GDM1 (cell line): ENCODE results near the gene CLDN2.

ENCODE experiments used
- DNase-seq: peaks from one replicate; lab custom pipeline; 2025; lab: John Stamatoyannopoulos, UW

CLDN2 gene

DNA sequence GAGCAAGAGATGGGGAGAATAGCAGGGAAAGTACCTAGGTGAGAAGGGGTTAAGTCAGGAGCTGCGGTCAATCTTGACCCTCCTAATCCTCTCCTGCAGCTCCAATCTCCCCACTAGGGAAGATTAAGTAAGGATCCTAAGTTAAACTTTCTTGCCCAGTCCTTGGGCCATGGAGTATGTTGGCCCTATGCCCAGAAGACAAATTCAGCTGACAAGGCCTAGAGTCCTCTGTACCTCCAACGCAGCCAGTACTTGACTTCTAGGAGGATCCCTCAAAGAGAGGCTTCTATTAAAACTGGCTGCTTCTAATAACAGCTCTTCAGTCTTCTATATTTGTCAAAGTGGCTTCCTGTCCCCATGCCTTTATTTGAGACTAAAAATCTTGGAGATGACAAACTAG lies 1.4 kb downstream of the CLDN2 start:
- no peak for DNase-seq

DNA sequence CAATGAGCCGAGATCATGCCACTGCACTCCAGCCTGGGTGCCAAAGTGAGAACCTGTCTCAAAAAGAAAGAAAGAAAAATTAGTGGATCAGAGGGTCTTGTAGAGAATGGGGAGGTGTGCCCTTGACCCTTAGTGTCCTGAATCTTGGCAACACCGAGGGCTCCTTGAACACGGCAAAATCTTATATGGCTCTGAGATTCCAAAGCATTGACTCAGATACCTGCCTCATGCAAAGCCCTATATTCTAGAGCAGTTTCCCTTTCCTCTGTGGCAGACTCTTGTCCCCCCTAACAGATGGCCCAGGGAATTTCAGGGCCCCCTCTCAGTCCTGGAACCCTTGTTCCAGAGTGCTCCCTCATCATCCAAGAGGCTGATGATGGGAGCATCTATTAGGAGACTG lies 6.8 kb downstream of the CLDN2 start:
- no peak for DNase-seq

DNA sequence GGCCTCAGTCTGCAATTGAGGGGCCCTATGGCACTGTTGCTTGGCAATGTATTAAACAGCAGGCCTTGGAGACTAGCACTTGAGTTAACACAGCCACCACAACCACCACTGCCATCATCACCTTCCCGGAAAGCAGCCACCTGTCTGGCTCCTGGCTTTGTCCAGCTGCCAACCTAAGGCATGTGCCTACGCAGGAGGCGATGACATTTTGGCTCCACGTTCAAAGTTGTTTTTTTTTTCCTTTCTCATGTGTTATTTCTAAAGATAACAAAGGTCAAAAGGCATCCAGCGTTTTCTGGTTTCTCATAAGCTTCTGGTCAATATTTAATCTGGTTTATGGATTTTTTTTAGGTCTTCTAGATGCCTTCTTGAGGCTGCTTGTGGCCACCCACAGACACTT lies 7.5 kb downstream of the CLDN2 start:
- no peak for DNase-seq

DNA sequence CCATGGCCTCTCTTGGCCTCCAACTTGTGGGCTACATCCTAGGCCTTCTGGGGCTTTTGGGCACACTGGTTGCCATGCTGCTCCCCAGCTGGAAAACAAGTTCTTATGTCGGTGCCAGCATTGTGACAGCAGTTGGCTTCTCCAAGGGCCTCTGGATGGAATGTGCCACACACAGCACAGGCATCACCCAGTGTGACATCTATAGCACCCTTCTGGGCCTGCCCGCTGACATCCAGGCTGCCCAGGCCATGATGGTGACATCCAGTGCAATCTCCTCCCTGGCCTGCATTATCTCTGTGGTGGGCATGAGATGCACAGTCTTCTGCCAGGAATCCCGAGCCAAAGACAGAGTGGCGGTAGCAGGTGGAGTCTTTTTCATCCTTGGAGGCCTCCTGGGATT lies 8.0 kb downstream of the CLDN2 start:
- DNase-seq = no peak

DNA sequence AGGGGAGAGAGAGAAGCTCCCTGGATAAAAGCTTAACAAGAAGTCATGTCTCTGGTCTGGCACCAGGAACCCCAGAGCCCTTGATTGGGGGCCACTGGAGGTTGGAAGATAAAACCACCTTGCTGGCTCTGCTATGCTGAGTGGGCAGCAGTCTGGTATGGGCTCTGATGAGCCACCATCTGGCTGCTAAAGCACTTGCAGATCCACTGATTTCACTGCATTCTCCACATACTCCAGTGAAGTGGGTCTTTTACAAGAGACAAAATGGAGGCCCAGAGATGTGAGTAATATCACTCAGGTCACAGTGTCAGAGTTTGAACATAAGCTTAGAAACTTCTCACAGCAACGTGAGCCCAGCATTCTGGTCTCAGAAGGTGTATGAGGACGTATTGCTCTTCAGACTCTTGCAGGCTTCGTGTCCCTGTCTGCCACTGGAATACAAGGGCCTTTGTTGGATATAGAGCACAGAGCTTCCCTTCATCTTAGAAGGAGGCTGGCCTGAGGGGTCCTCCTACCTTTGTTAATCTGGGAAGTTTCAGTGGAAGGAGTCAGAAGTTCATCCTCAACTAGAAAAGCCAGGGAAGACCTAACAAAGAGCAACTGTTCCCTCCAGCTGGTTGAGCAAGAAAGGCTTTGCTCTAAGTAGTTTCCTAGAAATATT lies 11.8 kb downstream of the CLDN2 start:
- no peak for DNase-seq

DNA sequence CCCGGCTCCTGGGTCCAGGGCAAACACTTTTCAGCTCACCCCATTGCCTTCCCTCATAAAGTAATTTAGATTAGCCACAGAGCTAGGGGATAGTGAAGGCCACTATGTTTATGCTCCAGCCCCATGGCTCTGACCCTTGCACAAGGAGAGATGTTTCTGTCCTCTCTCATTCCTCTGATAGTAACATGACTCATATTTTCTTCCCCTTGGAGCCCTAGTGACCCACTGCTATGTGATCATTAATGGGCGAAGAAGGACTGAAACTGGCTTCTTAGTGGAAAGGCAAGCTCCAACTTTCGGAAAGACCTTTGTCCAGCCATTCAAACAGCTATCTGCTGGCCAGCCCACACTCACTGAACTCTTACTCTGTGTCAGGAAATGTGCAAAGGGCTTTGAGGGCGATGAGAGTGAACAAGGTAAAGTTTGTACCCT lies 12.3 kb downstream of the CLDN2 start:
- DNase-seq = no peak

DNA sequence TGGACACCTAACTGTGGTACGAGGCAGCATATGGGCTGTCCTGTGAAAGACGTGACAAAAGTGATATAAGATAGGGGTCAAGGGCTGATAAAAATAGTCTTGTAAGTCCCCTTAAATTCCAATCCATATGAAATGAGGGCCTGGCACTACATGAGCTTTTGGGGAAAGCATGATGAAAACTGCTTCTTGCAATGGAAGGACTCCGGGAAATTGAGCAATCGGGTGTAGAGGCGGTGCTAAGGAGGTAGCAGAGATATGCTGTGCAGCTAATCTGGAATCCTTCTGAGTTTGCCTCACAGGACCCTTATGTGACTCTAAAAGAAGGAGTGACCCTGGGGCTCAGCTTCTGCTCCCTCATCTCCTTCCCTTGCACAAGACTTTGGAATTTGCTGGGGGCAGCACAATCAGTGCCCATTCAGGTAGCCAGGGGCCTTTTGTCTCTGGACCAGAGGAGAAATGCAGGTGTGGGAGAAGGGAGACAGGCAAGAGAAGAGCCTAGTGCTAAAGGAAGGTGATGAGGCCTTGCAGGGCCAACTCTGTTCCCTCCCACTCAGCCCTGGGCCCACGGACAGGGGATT lies 12.8 kb downstream of the CLDN2 start:
- DNase-seq = no peak

DNA sequence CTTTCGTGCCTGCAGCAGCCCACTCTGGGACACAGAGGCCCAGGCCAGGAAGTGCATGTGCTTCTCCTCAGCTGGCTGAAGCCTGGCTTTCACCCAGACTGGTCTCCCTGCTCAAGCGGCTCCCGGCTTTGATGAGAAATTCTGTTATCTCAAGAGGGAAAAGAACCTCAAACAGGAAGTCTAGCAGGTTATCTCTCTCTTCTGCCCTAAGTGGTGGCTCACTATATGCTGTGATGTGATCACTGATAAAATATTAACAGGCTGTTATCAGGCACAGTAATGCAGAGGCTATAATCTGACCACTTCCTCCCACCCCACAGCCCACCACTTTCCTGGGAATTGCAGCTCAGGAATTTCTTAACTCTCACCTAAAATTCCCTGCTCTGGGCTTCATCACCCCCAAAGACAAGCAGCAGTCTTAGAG lies 13.3 kb downstream of the CLDN2 start:
- no peak for DNase-seq

DNA sequence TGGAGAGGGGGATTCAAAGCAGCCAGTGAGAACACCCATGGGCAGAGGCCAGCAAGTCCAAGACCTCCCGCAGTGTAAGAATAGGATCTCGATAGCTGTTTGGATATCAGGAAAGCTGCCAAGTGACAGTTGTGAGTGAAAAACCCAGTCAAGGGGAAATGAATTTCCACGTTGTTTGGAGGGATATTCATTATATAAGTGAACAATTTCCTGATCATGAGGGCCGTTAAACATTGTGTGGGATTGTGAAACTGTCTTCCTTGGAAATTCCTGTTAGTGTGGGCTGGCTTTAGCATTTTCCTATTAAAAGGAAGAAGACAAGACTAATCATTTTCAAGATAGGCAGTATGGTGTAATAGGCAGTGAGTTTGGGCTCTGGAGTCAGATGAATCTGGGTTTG lies 15.0 kb downstream of the CLDN2 start:
- DNase-seq = no peak

DNA sequence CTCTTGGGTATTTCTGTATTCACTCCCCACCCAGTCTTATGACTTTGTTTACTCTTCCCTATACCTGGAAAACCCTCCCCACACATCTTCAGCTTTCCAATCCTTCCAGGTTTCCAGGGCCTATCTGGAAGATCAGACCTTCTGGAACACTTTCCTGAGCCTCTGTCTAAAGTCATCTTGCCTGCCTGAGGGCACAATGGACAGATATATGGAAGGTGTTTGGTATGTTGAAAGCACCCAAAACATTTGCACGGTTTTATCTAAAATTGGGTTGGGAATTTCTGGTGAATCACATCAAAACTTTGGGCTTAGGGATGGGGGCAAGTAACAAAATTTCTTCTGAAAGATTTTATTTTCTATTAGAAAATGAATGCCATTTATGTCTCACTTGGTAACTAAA lies 16.0 kb downstream of the CLDN2 start:
- no peak for DNase-seq

DNA sequence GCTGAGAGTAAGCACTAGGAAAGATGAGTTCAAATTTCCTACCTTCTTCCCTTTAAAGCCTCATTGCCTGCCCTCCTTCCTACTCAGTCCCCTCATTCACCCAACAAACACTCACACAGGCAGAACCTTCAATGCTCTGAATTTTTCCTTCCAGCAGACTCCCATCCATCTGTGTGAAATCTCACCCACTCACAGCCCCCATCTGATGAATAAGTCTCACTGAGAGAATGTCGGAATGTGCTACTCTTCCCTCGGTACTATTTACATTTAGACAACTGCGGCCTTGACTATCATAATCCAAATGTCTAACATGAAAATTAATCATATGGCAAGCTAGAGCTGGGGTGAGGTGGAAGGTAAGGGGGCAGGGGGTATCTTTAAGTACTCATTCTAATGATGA lies 19.4 kb downstream of the CLDN2 start:
- DNase-seq = no peak

DNA sequence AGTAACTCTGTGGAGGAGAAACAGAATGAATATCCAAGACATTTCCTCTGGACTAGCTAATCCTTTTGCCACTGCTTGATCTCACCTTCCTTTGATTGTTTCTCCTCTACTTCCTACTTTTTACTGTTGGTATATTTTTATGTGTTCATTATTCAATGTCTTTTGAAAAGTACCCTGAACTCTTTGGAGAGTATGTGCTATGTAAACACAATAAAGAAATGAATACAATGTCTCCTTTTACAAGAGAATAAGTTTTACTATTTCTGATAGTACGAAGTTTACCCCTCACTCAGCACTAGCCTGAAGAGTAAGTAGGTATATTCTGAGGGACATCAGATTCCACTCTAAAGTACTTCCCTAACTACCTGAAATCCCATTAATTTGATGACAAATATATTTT lies 19.9 kb downstream of the CLDN2 start:
- no peak for DNase-seq

DNA sequence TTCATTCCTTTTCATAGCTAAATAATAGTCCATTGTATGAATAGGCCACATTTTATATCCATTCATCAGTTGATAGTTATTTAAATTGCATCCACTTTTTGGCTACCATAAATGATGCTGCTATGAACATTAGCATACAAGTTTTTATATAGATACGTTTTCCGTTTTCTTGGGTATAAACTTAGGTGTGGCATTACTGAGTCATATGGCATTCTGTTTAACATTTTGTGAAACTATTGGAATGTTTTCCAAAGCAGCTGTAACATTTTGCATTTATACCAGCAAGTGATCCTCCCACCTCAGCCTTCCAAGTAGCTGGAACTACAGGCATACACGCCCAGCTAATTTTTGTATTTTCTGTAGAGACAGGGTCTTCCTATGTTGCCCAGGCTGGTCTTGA lies 26.3 kb downstream of the CLDN2 start:
- no peak for DNase-seq

DNA sequence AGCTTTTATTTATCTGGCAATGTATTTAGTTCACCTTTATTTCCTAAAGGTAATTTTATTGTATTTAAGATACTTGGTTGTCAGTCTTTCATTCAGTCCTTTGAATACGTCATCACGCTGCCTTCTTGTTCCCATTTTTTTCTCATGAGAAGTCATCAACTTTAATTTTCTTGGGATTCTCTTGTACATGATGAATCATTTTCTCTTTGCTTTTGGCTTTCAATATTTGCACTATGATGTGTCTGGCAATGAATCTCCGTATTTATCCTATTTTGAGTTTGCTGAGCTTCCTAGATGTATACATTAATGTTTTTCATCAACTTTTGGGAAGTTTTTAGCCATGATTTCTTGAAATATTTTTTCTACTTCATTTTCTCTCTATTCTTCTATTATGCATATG lies 28.4 kb downstream of the CLDN2 start:
- DNase-seq = no peak

DNA sequence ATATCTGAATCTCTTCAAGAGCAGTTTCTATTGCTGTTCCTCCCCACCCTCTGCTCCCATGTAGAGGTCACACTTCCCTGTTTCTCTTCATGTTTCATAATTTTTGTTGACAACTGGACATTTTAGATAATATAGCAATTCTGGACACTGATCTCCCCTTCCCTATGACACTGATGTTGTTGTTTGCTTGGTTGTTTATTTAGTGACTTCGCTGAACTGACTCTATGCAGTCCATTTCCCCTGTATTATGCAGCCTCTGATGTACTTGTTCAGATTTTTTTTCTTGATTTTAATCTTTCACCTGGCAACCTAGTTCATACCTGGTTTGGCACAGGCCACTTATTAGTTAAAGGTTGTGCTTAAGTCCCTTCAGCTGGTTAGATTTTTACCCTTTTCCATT lies 29.2 kb downstream of the CLDN2 start:
- no peak for DNase-seq

DNA sequence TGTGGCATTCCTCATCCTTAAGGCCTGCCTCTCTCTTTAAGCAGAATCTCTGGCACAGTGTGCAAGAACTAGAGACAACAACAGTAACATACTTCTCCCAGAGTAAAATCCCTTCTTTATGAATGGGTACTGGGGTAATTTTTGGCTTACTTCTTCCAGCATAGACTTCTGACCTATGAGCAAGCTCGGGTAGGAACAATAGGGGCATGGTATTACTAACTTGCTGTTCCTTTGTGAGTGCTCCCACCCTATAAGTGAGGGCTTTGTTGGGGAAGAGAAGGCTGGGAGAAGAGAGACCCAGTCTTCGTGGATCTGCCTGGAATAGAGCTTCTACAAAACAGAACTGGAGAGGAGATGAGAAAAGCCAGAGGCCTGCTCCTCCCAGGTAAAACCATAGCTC lies 30.2 kb downstream of the CLDN2 start:
- no peak for DNase-seq

DNA sequence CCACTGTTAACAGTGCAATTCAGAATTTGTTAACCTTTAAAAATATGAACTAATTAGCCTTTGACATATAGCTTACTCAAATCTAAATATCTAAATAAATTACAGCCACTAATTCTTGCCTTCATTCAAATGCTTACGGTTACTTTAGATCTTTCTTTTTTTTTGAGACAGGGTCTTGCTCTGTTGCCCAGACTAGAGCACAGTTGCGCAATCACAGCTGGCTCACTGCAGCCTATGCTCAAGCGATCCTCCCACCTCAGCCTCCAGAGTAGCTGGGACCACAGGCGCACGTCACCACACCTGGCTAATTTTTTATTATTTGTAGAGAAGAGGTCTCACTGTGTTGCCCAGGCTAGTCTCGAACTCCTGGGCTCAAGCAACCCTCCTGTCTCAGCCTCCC lies 31.0 kb downstream of the CLDN2 start:
- DNase-seq = no peak

DNA sequence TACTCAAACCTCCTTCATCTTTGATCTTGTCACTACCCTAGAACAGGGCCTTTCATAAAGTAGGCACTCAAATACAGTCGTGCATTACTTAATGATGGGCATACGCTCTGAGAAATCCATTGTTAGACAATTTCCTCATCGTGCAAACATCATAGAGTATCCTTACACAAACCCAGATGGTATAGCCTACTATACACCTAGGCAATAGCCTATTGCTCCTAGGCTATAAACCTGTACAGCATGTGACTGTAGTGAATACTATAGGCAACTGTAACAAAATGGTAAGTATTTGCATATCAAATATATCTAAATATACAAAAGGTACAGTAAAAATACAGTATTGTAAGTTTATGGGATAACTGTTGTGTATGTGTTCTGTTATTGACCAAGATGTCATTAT lies 31.9 kb downstream of the CLDN2 start:
- no peak for DNase-seq

DNA sequence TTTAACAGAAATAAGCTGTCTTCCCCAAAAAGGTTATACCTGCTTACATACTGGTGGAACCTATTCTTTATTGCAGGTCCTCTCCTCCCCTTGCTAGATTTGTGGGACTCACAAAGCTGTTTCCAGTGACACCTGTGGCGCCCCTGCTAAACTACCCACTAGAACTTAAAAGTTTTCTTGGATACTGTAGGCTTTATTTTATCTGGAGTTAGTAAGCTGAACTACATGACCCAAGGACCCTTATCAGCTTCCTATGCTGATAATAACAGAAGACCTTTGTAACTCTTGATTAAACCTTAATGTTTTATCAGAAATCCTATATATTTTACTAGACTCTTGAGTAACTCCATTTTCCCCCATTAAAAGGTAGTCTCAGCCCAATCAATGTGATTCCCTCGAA lies 32.3 kb downstream of the CLDN2 start:
- DNase-seq = no peak

DNA sequence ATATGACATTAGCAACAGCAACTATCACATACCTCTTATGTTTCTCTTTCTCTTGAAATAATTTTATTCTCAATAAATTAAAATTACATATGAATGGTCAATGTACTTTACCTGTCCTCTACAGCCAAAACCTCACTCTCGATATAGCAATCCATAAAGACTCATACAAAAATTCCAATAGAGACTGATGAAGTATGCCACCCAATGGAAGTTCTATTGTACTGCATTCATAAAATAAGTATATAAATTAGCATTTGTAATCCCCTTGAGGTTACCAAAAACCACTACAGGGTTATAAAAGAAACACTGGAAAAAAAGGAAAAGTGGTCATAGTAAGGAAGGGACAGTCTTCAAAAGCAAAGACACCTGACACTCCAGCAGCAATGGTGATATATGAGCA lies 32.8 kb downstream of the CLDN2 start:
- DNase-seq = no peak

DNA sequence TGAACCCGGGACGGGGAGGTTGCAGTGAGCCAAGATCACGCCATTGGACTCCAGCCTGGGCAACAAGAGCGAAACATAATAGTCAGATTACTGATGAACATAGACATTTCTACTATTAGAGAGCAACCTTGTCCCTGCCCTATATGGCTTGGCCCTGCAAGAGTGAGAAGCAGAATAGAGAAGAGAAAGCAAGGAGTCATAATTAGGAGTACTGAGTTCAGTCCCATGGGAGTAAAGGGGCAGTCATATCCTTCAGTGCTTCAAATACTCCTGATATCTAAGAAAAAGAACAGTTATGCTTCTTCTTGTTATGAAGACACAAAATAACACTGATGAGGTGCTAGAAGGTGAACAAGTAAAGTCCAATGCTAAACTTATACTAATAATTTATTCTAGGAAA lies 33.8 kb downstream of the CLDN2 start:
- no peak for DNase-seq

DNA sequence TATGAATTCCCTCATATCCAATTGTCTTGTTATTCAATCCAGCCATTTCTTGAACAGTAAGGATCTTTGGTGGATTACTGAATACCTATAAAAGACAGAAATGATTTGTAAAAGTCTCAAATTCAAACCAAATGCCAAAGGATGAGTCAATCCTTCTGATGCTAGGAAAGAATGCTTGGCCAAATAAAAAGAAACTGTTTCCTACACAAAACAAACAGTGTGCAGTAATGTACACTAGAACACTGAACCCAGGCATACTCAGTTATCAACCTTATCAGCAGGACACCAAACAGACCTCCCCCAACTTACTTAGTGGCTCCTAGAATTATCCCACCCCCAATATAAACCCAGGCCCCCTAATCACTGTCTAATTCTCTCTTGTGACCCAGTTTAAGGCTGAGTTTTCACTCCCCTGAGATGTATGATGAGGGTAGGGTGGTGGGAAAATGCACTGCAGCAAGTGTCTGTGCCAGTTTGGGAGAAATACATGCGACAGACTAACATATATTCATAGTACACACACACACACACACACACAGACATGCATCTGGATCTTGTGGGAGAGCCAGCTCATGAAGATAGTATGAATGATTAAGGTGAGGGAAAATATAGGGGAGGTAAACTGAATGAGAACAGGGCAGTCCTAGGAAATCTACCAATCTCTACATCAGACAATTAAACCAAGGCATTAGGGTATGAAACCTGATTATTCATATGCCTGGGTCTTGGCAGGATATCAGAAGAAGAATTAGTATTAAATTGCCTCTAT lies 35.0 kb downstream of the CLDN2 start:
- DNase-seq = no peak

DNA sequence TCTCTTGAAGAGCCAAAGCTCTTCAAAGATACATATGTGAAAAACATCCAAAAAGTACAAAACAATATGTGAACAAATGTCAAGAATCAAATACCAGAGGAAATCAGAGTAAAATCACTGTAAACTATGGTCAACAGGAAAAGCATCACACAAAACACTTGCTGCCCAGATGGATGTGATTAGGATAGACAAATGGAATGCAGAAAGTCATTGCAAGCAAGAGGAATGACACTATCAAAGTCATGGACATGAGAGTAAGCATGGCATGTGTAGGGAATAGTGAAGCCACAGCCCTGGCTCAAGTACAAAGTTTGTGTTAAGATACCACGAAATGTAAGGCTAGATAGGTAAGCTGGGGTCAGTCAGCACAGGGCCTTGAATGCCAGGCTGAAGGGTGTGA lies 37.7 kb downstream of the CLDN2 start:
- DNase-seq = no peak

DNA sequence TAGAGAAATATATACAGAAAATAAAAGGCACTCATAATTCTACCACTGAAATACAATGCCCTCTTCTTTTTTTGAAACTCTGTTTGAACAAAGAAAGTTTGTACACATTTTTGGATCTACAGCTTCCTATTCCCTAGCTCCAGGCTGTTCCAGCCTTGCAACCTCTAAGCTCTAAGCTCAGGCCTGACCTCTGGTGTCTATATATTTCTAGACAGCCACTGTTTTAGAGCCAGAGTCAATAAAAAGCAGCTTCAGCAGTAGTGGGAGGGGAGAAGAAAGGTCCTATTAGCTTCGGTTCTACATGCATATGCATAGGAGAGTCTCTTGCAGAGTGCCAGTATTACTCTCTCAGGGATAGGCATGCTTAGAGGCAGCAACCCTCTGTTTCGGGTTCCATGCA lies 39.7 kb downstream of the CLDN2 start:
- no peak for DNase-seq
